SHP77 treated with DMSO at 0.1 percent for 48 hours (cell line): ENCODE measurements around the gene STK11IP.

Experiments
- DNase-seq: peaks from one replicate; lab custom pipeline; 2025; lab: John Stamatoyannopoulos, UW

STK11IP gene, protein sequence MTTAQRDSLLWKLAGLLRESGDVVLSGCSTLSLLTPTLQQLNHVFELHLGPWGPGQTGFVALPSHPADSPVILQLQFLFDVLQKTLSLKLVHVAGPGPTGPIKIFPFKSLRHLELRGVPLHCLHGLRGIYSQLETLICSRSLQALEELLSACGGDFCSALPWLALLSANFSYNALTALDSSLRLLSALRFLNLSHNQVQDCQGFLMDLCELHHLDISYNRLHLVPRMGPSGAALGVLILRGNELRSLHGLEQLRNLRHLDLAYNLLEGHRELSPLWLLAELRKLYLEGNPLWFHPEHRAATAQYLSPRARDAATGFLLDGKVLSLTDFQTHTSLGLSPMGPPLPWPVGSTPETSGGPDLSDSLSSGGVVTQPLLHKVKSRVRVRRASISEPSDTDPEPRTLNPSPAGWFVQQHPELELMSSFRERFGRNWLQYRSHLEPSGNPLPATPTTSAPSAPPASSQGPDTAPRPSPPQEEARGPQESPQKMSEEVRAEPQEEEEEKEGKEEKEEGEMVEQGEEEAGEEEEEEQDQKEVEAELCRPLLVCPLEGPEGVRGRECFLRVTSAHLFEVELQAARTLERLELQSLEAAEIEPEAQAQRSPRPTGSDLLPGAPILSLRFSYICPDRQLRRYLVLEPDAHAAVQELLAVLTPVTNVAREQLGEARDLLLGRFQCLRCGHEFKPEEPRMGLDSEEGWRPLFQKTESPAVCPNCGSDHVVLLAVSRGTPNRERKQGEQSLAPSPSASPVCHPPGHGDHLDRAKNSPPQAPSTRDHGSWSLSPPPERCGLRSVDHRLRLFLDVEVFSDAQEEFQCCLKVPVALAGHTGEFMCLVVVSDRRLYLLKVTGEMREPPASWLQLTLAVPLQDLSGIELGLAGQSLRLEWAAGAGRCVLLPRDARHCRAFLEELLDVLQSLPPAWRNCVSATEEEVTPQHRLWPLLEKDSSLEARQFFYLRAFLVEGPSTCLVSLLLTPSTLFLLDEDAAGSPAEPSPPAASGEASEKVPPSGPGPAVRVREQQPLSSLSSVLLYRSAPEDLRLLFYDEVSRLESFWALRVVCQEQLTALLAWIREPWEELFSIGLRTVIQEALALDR

DNA sequence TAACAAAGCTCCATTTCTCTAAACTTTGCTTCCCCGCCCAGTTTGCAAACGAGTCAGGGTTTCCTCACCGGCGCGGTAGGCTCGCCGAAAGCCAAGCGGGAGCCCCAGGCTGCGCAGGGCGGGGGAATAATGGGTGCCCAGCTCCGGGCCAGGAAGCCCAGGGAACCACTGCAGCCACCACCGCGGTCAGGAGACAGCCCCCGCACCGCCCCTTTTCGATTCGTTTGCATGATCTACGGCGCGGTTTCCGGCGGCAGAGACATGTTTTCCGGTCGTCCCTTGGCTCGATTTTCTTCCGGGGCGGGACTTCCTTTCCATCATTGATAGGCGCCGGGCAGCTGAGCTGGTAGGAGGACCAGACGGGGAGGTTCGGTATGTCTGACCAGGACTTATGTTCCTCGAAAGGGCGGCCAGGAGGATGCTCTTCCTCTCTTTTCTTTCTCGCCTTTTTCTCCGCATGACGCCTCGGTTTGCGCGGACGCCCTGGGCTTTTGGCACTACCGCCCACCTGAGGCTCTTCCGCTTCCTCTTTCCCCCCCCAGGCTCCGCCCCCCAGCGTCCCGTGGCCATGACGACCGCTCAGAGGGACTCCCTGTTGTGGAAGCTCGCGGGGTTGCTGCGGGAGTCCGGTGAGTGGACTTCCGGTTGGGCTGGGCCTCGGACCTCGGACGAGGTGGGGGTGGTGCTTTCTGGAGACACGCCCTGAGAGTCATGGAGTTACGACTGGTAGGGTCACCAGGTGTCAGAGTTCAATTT, at the start of gene STK11IP:
Gene STK11IP (plus strand): TSS at position 306 of the 756 bp plus-strand sequence. CDS start 263 bp downstream, at position 569.
- peak; percentile 91 for DNase-seq

DNA sequence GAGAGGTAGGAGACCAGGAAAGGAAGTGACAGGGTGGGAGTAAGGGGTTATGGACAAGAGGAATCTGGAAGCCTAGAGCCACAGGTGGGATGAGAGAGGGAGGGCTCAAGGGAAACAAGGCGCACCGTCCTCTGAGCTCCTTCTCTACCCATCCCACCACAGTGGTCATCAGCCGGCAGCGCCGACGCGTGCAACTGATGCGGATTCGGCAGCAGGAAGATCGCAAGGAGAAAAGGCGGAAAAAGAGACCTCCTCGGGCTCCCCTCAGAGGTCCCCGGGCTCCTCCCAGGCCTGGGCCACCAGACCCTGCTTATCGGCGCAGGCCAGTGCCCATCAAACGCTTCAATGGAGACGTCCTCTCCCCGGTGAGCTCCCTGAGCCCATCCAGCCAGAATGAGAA, 48.7 kb upstream of the STK11IP start:
- DNase-seq: no peak

DNA sequence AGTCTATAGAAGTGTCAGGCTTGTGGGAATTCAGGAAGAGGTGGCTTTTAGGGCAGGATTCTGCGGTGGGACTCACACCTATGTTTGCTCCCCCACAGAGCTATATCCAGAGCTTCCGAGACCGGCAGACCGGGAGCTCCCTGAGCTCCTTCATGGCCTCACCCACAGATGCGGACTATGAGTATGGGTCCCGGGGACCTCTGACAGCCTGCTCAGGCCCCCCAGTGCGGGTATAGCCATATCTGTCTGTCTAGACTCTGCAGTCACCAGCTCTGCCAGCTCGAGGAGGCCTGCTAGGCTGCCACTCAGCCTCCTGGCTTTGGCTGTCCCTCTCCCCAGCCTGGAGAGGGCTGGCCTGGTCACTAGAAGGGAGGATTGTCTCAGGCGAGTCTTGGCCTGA, 48.0 kb upstream of the STK11IP start:
- DNase-seq: no peak

DNA sequence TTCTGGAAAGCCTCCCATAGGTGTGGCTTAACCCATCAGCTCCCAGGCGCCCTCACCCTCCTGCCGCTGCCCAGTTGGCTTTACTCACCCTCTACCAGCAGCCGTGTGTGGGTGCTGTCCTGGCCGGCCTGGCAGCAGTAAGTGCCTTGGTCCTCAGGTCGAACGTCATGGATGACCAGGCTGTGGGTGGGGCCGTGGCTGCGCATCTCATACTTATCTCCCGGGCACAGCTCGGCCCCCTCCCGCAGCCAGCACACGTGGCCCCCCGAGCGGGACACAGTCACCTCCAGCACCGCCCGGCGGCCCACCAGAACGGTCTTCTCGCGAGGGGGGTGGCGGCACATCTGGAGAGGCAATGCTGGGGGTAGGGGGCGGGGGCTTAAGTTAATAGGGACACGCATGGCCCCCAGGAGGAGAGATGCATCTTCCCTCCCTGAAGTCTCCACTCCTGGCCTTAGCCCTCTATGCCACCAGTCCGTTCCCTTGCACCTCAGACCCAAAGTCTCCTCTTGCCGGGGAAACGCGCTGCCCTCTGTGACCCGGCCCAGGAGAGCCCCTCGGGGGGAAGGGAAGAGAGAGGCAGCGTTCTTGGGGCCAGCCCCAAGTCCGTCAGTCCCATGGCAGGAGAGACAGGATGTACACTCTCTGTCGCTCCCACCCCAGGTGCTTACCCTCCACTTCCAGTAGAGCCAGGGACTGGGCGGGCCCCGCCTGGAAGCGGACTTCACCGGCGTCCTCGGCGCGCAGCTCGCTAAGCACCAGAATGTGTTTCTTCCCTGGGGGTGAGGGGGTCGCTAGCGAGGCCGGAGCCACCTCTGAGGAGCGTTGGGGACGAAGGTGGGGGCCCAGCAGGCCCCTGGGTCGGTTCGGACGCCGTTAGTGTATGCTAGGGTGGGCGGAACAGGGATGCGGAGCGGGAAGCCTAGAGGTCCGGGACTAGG, 45.9 kb upstream of the STK11IP start:
- DNase-seq: no peak

DNA sequence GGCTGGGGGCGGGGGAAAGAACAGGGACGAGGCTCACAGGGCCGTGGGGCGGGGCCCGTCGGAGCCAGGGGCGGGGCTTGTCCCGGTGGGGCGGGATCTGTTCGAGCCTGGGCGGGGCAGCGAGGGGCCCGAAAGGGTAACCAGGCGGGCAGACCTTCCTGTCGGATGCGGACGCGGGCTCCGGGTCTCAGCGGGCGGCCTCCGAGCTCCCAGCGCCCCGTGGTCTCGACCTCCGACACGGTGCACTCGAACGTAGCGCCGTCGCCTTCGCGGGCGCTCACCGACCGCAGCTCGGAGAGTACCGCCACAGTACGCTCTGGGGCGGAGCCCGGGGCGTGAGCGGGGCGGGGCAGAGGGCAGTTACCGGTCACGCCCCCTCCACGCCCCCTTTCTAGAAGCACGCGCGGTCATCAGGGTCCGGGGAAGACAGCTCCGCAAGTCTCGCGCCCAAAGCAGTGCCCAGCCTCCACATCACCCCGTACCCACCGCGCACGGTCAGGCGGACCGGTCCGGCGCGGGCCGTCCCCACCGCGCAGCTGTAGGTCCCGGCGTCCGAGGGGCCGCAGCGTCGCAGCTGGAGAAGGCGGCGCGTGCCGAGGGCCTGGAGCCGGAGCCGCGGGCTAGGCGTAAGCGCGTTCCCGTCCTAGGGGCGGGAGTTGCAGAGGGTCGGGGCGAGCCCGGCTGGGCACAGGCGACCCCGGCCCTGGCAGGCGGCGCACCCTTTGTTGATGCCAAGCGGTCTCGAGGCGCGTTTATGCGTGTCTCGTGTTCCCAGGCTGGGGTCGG, 45.1 kb upstream of the STK11IP start:
- DNase-seq: peak; percentile 68

DNA sequence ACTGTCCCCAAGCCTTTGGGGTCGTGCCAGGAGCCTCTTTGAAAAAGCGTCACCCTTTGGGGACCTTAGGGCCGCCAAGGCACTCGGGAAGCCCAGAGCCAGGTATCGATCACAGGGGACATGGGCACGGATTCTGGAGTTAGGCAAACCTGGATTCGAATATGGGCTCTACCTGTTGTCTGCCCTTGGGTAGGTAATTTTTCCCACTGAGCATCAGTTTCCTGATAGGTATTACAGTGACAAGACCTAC, 44.6 kb upstream of the STK11IP start:
- no peak for DNase-seq

DNA sequence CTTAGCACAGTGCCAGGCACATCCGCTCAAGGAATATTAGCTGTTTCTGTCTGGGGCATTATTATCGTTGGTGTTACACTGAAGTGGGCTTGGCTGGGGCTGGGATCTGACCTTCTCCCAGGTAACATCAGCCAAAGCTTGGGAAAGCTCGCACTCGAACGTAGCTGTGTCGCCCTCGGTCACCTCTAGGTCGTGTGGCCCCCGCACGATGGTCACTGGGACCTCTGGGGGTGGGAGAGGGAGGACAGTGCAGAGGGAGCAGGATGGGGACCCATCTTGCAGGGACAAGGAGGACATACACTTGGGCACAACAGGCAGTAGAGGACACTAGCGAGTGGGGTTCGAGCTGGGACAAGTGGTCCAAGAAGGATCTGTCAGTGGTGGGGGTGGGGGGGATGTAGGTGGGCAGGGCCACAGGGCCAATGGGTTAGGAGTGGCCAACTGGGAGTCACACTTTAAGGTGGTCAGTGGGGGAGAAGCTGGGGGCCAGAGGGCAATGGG, 44.1 kb upstream of the STK11IP start:
- DNase-seq: no peak

DNA sequence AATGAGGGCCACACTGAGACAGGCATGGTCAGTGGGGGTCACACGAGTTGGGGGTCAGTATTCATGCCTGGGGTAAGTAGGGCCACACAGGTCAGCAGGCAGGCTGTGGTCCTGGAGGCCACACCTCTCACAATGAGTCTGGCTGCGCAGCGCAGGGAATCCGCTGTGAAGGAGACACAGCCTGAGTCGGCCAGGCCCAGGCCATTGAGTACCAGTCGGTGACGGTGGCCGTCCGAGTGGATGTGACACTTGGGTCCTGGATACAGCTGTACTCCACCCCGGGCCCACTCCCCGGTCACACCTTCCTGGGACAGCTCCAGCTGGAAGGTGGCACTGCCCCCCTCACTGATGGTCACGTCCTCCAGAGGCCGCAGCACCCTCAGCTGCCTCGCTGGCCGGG, 43.3 kb upstream of the STK11IP start:
- no peak for DNase-seq

DNA sequence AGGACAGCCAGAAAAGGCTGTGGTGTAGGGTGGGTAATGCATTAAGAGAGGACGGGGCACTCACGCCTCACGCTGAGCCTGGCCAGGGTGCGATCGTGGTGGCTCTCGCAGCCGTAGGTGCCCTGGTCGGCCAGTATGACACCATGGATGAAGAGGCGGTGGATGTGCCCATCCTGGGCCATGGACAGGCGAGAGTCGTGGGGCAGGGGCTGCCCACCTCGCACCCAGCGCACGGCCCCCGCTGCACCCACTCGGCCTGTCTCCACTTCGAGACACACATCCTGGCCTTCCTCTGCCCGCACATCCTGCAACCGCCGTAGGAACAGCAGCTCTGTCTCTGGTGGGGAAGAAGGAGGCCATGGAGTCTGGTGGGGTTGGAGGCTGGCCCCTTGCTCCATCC, 41.7 kb upstream of the STK11IP start:
- DNase-seq: no peak

DNA sequence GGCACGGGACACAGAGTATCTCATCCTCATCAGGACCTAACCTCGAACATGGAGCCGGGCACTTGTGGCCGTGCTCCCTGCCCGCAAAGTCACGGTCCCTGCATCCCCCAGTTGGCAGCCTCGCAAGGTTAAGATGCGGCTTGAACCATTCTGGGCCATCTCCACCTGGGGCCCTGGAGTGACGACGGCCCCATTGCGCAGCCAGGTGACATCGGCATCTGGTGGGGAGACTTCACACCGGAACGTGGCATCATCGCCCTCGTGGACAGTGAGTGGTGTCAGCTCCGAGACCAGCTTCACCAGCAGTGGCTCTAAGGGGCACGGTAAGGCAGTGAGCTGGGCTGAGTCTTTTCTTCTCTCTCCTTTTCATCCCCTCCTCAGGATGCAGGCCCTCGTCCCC, 41.2 kb upstream of the STK11IP start:
- DNase-seq: no peak

DNA sequence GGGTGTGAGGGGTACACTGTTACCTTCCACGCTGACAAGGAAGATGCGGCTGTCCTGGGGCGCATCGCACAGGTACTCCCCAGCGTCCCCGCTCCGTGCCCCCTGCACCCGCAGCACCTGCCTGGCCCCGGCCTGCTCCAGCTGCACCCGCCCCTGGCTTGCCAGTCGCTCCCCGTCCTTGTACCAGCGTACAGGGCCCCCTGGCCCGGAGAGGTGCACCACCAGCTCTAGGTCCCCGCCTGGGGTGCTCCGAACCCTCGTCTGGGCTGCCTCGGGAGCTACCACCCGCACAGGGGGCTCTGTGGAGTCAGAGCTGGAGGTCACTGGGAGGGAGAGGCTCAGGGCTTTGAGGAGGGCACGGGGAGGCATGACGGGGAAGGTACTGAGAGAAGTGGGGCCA, 40.3 kb upstream of the STK11IP start:
- DNase-seq: no peak

DNA sequence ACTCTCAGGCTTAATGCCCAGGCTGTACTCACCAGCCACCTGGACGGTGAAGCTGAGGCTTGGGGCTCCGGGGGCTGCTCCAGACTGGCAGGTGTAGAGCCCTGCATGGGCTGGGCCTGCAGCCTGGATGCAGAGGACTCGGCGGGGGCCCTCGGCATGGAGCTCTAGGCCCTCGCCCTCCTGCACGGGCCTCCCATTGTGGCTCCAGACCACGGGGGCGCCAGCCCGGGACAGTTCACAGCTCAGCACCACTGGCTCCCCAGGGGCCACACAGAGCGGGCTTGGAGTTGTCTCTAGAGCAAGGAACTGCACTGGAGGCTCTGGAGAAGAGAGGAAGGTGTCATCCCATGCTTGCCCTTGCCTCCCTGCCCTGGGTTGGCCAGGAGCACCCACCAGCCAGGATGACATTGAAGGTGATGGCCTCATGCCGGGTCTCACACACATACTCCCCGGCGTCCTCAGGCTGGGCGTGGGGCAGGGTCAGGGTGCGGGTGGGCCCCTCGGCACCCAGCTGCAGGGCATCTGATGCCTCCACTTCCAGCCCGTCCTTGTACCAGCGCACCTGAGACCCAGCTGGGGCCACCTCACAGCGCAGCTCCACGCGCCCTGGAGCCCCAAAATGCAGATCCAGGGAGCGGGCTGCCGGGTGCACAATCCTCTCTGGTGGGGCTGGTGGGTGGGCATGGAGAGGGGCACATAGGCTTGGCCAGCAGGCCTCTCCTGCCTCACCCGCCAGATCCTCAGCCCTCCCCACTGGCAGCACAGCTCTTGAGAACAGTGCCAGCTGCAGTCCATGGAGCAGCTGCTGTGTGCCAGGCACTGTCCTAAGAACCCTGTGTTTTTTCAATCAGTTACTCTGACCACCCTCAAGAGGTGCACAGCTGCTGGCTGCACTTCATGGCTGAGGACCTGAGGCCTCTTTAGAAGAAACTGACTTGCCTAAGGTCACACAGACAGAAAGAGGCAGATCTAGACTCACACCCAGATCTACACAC, 39.6 kb upstream of the STK11IP start:
- DNase-seq: no peak

DNA sequence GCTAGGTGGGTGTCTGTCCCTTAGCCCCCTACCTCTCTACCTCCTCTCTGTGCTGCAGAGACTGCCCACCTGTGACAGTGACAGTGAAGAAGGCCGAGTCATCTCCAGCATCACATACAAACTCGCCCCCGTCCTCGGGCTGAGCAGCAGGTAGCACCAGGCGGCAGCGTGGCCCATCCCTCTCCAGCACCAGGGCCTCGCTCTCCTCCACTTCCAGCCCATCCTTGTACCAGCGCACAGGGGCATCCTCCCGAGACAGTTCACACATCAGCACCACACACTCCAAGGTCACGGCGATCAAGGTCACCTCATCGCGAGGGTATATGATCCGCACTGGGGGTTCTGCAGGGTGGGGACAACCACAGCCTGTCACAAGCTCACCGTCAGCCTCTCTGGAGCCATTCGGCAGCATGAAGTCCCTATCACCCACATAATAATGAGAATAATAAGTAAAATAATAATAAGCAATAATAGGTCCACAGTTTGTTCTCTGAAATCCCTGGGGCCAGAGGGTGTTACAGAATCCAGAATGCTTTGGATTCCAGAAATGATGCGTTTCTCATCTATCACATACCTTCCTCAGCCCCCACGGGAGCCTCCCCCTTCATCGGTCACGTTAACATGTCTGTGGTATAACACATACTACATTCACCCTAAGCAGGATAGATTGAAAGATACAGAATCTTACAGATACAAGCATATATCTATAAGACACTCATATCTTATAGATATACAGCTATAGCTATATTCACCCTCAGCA, 38.3 kb upstream of the STK11IP start:
- DNase-seq: no peak

DNA sequence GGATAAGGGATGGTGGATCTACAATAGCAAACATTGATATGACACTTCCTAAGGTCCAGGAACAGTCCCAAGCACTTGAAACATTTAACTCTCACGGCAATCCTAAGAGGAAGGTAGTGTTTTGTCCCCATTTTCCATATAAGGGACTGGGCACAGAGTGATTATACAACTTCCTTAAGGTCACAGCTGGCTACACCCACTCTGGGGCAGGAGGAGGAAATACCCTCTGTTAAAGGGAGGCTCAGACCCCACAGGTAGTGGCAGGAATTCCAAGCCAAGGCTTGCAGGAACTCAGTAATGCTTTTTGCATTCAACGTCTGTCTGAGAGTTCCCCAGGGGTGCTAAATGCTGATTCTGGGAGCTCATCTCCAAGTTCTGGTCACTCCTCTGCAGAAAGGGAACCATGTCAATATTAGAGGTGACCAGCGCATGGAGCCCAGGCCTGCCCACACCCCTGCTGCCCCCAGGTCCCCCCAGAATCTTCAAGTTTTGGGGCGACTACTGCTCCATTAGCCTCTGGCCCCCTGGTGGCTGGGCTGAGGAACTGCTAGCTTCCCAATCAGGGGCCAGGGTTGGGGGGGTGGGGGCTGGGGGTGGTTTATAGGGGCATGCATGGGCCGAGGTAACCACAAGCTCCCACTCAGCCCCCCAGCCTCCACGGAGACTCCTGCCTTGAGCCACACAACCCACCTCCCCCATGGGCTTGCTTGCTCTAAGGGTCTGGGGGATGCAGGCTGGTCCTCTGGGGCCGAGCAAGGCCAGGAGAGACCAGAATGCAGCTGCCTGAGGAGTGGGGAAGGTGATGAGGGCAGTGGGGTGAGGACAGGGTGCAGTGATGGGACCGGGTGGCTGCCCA, 37.4 kb upstream of the STK11IP start:
- DNase-seq: no peak

DNA sequence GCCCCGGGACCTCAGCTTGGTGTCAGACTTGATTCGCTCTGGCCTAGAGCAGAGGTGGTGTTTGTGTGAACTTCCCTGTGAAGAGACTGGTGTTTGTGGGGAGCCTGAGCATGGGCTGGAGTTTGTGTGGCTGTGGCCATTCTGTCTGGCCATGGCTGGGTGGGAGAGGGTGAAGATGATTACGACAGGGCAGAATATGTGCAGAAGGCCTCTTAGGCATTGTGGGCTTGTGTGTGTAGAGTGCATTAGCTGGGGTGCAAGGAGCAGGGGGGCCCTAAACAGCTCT, 36.8 kb upstream of the STK11IP start:
- DNase-seq: no peak

DNA sequence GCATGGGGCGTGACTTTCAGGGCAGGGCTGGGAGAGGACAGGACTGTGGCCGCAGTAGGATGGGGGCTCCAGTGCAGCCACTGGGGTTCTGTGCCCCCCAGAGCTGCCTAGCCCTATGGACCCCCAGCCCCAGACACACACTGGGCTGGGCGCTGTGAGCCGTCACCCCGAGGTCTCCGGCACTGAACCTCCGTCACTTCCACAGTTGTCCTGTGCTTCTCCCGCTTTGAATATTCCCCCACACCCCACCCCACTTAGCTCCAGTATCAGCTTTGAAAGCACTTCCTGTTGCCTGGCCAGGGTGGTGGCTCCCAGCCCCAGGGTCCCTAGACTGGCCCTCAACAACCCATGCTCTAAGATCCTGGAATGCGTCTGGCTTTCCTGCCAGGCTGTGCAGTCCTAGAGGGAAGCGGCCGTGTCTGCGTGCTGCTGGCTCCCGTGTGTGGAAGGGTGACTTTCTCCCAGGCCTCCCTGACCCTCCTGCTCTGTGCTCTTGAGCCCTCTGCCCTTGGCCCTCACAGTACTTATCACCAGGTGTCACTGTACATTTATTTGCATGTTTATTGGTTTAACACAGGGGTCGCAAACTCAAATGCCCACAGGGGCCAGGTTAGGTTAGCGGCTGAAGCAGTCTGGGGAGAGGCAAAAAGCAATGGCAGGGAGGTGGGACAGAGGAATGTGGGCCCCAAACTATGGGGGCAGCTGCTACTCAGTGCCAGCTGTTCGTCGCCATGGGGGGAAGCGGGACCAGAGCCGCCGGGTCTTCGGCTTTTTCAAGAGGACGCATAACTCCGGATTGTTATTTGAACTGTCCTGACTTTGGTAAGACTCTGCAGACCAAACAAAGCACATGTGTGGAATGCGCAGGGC, 36.2 kb upstream of the STK11IP start:
- no peak for DNase-seq
